ENCODE measurements around the gene UMODL1.

- TF ChIP-seq CTCF (IDR thresholded peaks at IDR 0.05) (no peak), POLR2AphosphoS5 (IDR thresholded peaks at IDR 0.05; ENCODE audit: low read depth, low read length) (no peak), TCF7L2 (IDR thresholded peaks at IDR 0.05; ENCODE audit: low read depth, low read length) (no peak)
Observed at GRCh38 chr21:42122398-42122797, 51.3 kb downstream of the UMODL1 start.
